Vagina (tissue), 2 donors: ENCODE measurements around the gene TTF2. TPM values are rescaled to one million over a fixed set of nuclear protein-coding genes. Genes with fewer than 3 reads are reported as not detected.
"Not testable (repeated sequence)": the region's sequence is repeated elsewhere in the genome, so short reads cannot be mapped to it uniquely, and the experiment has no call there.

Source experiments
- DNase-seq, 2 donors: peaks; one replicate each; pipeline ENCODE4 v3.0.0-alpha.2; 2017; ENCODE audit errors: extremely low spot score in 2 of 2
- H3K27ac ChIP-seq: fragments of 200-600 bp; sonication (generic); one replicate; pipeline ENCODE4 v1.5.1; 2019
- H3K27me3 ChIP-seq: fragments of 200-600 bp; sonication (generic); one replicate; pipeline ENCODE4 v1.5.1; 2019
- H3K36me3 ChIP-seq, 2 donors: fragments of 200-600 bp; sonication (generic); one replicate each; pipeline ENCODE4 v1.5.1; 2017 to 2019
- H3K4me1 ChIP-seq: fragments of 200-600 bp; sonication (generic); one replicate; pipeline ENCODE4 v1.5.1; 2019
- H3K4me3 ChIP-seq, 2 donors: fragments of 200-600 bp; sonication (generic); 1 replicate in 1 of 2; 2 replicates in 1 of 2; pipeline ENCODE4 v1.5.1; 2016 to 2019
- H3K9me3 ChIP-seq: fragments of 200-600 bp; sonication (generic); one replicate; pipeline ENCODE4 v1.5.1; 2019
- POLR2A ChIP-seq, 2 donors: fragments of 450-650 bp; IDR thresholded peaks; one replicate each; pipeline ENCODE4 v1.6.1; 2017; ENCODE audit warnings: antibody characterized with exemption in 2 of 2, mild to moderate bottlenecking in 2 of 2, moderate library complexity in 2 of 2
- POLR2AphosphoS5 ChIP-seq, 2 donors: sonication (generic); formaldehyde crosslinking; IDR thresholded peaks; one replicate each; pipeline ENCODE4 v1.9.0; 2017; ENCODE audit warnings: antibody characterized with exemption in 2 of 2, mild to moderate bottlenecking in 2 of 2, low read depth in 1 of 2; ENCODE audit not compliant: insufficient read depth in 1 of 2
- intact Hi-C: fragments of 100-400 bp; cut with DNase I; formaldehyde crosslinking; loops from one replicate; pipeline ENCODE4 v1.15.1; 2023
- total RNA-seq: library from RNA; depleted of rRNA; stranded (reverse); fragments of >200 nt; gene quantifications from one replicate; pipeline ENCODE4 v1.2.3, GENCODE V29; 2016
- TF ChIP-seq, protein P1 (sequence below), 3 experiments: fragments of 450-650 bp in 2 of 3; fragments of 200-600 bp in 1 of 3; sonication (generic) in 1 of 3; IDR thresholded peaks; one replicate each; pipeline ENCODE4 v1.5.1; 2017 to 2019; ENCODE audit warnings: antibody characterized with exemption in 3 of 3, mild to moderate bottlenecking in 2 of 3, moderate library complexity in 2 of 3

Gene TTF2
- total RNA-seq, 1 donor from 2014 or later, result 7.6 TPM

DNA sequence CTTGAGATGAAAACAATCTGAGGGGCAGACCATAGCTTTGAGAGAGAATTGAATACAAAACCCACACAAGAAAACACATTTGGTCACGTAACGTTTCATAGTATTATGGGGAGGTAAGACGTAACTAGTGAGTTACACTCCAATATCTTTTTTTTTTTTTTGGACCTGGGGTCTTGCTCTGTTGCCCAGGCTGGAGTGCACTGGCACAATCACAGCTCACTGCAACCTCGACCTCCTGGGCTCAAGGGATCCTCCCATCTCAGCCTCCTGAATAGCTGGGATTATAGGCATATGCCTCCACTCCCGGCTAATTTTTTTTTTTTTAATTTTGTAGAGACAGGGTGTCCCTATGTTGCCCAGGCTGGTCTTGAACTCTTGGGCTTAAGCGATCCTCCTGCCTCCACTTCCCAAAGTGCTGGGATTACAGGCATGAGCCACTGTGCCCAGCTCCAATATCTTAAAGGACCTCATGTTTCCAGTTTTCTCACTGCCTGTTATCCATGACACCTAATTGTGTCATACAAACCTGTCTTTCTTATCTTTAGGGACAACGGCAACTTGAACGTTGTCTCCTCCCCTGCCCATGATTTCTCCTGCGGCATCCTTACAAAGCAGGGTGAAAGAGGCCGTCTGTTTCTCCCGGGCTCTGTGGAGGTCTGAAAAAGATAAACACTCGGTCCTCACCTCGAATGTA lies 56.1 kb downstream of the TTF2 start:
- Histone ChIP-seq H3K4me3 (no peak overlapping the region), H3K27me3 (no peaks in the 10 kb centered on the region), H3K4me1 (peaks cover 7% of the 10 kb centered on the region), H3K27ac (no peak overlapping the region), H3K36me3 (peaks cover 0 to 11% of the 10 kb centered on the region in 2 donors), H3K9me3 (no peaks in the 10 kb centered on the region)
- TF ChIP-seq POLR2AphosphoS5 (IDR thresholded peaks at IDR 0.05; ENCODE audit: insufficient read depth in 1 of 2, low read depth in 1 of 2) (no peak), POLR2A (IDR thresholded peaks at IDR 0.05) (no peak)
- TF ChIP-seq, protein P1, sequence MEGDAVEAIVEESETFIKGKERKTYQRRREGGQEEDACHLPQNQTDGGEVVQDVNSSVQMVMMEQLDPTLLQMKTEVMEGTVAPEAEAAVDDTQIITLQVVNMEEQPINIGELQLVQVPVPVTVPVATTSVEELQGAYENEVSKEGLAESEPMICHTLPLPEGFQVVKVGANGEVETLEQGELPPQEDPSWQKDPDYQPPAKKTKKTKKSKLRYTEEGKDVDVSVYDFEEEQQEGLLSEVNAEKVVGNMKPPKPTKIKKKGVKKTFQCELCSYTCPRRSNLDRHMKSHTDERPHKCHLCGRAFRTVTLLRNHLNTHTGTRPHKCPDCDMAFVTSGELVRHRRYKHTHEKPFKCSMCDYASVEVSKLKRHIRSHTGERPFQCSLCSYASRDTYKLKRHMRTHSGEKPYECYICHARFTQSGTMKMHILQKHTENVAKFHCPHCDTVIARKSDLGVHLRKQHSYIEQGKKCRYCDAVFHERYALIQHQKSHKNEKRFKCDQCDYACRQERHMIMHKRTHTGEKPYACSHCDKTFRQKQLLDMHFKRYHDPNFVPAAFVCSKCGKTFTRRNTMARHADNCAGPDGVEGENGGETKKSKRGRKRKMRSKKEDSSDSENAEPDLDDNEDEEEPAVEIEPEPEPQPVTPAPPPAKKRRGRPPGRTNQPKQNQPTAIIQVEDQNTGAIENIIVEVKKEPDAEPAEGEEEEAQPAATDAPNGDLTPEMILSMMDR (IDR thresholded peaks at IDR 0.05), result no peak
- intact Hi-C loops, result no loop called here
- DNase-seq, result no peak

DNA sequence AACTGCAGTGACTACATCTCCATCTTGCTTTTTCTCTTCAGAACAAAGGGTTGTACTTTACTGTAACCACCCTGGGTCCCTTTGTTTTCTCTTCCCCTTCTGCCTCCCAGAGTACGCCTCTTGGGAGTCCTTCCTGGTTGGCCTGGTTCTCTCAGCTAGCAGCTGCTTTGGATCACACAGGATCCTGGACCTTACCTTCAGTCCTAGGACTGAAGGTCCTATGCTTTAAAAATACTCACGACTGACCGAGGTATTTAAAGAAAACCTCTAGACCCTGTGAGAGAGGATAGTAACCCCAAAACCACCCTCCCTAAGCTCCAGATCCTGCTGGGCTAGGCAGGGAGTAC lies 56.6 kb downstream of the TTF2 start:
- H3K4me1 ChIP-seq, result peaks cover 7% of the 10 kb centered on the region
- no peaks in the 10 kb centered on the region for H3K9me3 ChIP-seq
- no peak overlapping the region for H3K4me3 ChIP-seq
- H3K36me3 ChIP-seq, result peaks cover 0 to 11% of the 10 kb centered on the region in 2 donors
- no peaks in the 10 kb centered on the region for H3K27me3 ChIP-seq
- intact Hi-C loops, result no loop called here
- no peak for DNase-seq
- no peak for TF ChIP-seq POLR2A (IDR thresholded peaks at IDR 0.05)
- no peak overlapping the region for H3K27ac ChIP-seq

DNA sequence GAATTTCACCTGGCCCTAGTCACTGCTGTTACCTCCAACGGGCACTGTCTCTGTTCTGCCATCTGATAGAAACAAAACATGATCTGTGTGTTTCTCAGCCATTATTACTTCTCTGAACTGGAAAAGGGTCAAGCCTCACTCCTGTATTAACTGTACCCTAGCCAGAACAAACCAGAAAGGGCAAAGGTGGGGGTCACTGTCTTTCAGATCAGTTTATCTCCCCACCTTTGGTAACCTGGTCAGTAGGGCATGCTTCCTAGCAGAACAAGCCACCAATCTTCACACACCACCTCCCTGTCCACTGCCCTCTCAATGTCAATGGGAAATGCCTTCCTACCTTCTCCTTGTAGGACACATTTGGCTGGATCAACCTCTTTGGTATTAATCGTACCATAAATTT lies 57.6 kb downstream of the TTF2 start:
- no peak for DNase-seq
- H3K27me3 ChIP-seq, result no peaks in the 10 kb centered on the region
- H3K9me3 ChIP-seq, result no peaks in the 10 kb centered on the region
- H3K4me3 ChIP-seq, result no peak overlapping the region
- TF ChIP-seq POLR2AphosphoS5 (IDR thresholded peaks at IDR 0.05; ENCODE audit: insufficient read depth in 1 of 2, low read depth in 1 of 2), result no peak
- TF ChIP-seq POLR2A (IDR thresholded peaks at IDR 0.05), result no peak
- TF ChIP-seq, protein P1 (IDR thresholded peaks at IDR 0.05), result no peak
- peaks cover 13% of the 10 kb centered on the region for H3K4me1 ChIP-seq
- intact Hi-C loops, result no loop called here
- no peak overlapping the region for H3K27ac ChIP-seq
- H3K36me3 ChIP-seq, result peaks cover 0 to 5% of the 10 kb centered on the region in 2 donors

DNA sequence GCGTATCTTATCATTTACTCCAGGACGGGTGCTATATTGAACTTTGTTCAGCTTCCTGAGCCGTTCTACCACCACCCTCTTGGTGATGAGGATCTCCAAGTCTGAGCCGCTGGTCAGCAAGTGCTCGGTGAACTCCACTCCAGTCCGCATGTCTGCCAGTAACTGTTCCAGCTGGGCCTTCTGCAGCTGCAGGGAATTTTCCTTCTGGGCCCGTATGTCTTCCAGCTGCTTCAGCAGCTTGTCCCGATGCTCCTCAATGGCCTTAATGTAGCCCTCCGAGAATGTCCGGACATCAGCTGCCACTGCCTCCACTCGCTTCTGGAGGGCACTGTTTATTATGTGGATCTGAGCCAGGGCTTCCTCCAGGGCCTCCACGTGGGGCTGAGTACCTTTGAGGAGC lies 58.0 kb downstream of the TTF2 start:
- intact Hi-C loops, result no loop called here
- peaks cover 0 to under 1% of the 10 kb centered on the region in 2 donors for H3K36me3 ChIP-seq
- no peak overlapping the region for H3K4me3 ChIP-seq
- H3K27ac ChIP-seq, result no peak overlapping the region
- H3K4me1 ChIP-seq, result peaks cover 13% of the 10 kb centered on the region
- no peaks in the 10 kb centered on the region for H3K9me3 ChIP-seq
- no peak for DNase-seq
- TF ChIP-seq, protein P1 (IDR thresholded peaks at IDR 0.05), result no peak
- TF ChIP-seq POLR2AphosphoS5 (IDR thresholded peaks at IDR 0.05; ENCODE audit: insufficient read depth in 1 of 2, low read depth in 1 of 2), result no peak
- TF ChIP-seq POLR2A (IDR thresholded peaks at IDR 0.05), result no peak
- no peaks in the 10 kb centered on the region for H3K27me3 ChIP-seq

DNA sequence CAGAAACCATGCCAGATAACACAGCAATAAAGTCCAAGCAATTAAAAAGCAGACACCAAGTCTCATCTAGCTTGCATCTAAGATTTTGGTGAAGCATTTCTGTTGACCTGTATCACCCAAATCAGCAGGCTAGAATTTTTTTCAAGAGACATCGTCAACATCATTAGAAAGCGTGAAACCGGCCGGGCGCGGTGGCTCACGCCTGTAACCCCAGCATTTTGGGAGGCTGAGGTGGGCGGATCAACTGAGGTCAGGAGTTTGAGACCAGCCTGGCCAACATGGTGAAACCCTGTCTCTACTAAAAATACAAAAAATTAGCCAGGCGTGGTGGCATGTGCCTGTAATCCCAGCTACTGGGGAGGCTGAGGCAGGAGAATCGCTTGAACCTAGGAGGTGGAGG lies 59.0 kb downstream of the TTF2 start:
- DNase-seq, H3K36me3 ChIP-seq, H3K9me3 ChIP-seq, intact Hi-C loops, H3K27ac ChIP-seq, H3K27me3 ChIP-seq, H3K4me3 ChIP-seq: not testable (repeated sequence)
- peaks cover 13% of the 10 kb centered on the region for H3K4me1 ChIP-seq

DNA sequence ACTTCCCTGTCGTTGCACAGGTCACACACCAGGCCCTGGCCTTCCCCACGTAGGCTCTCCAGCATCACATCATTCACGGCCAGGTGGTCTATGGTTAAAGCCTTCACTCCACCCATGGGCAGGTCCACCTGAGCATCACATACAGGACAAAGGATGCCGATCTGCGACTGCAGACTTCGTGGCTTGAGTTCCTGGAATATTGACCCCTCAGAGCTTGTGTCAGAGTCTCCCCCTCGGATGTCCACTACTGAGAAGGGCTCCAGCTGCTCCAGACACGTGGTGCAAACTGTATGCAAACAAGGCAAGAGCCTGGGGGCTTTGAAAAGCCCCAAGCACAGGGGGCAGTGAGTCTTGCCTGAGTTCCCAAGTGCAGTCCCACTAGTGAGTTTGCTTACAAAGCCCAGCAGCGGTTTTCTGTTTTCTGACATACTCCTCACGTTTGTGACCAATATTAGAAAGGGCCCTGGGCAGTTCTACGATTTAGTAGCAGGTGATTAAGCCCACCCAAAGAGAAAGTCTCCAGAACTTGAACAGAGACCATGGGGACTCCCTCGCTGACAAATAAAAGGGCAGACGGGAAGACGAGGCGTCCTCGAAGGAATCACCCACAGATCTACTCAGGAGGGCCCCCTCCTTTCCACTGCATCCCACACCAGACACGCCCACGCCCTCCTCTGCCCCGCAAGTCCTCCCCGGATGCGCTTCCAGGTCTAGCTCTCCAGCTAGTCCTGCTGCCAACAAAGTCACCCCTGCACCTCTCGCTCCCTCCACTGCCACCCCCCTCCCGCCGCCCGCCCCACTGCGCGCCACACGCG lies 60.9 kb downstream of the TTF2 start:
- Histone ChIP-seq H3K9me3 (no peaks in the 10 kb centered on the region), H3K4me3 (peak overlapping the region; percentile 79 to 80), H3K36me3 (no peaks in the 10 kb centered on the region), H3K27me3 (no peaks in the 10 kb centered on the region), H3K4me1 (peaks cover 13% of the 10 kb centered on the region), H3K27ac (peak overlapping the region; percentile 89)
- TF ChIP-seq POLR2A (IDR thresholded peaks at IDR 0.05) (no peak), POLR2AphosphoS5 (IDR thresholded peaks at IDR 0.05; ENCODE audit: insufficient read depth in 1 of 2, low read depth in 1 of 2) (no peak)
- TF ChIP-seq, protein P1 (IDR thresholded peaks at IDR 0.05), result no peak
- DNase-seq, result peak in 1 of 2 donors; percentile 92
- intact Hi-C loops, result loop anchor here (5.0 kb wide), 2 partner anchors 54 to 161 kb away; no protein-coding TSS in a partner anchor
